Neuron (in vitro differentiated cells): ENCODE results near the gene LMAN1L.

Experiments
- H2AFZ ChIP-seq: one replicate; pipeline ENCODE4 v1.6.1; 2013; ENCODE audit warnings: low read depth, mild to moderate bottlenecking, inconsistent platforms, low read length, moderate library complexity
- H3K27me3 ChIP-seq: one replicate; pipeline ENCODE4 v1.6.1; 2013; ENCODE audit warnings: low read length; ENCODE audit not compliant: insufficient read depth
- H3K36me3 ChIP-seq: one replicate; pipeline ENCODE4 v1.6.1; 2013; ENCODE audit warnings: low read length; ENCODE audit not compliant: insufficient read depth
- H3K4me1 ChIP-seq: one replicate; pipeline ENCODE4 v1.6.1; 2013; ENCODE audit warnings: low read length; ENCODE audit not compliant: insufficient read depth
- H3K4me3 ChIP-seq: 2 replicates; pipeline ENCODE4 v1.5.1; 2013; ENCODE audit warnings: mild to moderate bottlenecking, low read length, moderate library complexity
- H3K9me3 ChIP-seq: one replicate; pipeline ENCODE4 v1.6.1; 2013; ENCODE audit warnings: low read length

Gene LMAN1L

DNA sequence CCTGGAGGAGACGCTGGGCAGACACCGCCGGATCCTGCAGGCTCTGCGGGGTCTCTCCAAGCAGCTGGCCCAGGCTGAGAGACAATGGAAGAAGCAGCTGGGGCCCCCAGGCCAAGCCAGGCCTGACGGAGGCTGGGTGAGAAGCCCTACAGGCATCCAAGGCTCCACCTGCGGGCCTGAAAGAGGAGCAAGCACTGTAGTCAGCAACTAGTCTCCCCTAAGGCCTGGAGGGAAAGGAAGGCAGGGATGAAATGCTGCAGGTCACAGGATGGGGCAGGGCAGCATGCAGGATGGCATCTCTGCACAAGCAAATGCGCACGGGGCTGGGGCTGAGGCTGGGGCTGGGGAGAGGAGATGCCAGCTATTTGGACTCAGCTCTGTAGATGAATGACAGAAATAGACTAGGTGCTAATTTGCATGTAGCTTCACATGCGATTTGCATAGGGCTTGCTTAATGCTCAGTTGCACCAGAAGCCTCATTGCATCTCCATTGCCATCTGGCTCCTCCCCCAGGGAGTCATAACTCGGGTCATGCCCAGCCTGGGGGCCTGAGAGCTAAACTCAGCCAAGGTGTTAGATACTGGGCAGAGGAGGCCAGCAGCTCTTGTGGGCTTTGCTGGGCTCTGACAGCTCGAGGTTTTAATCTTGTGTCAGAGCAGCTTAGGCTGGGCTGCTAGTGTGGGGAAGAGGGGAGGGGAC lies 8.6 kb downstream of the LMAN1L start:
- Histone ChIP-seq H3K9me3 (no peaks in the 10 kb centered on the region), H3K4me3 (no peak overlapping the region), H3K4me1 (peaks cover 12% of the 10 kb centered on the region), H3K27me3 (peaks cover 40% of the 10 kb centered on the region), H3K36me3 (no peaks in the 10 kb centered on the region), H2AFZ (no peak overlapping the region)

- Histone ChIP-seq H3K27me3 (peaks cover 43% of the 10 kb centered on the region), H2AFZ (no peak overlapping the region), H3K4me3 (no peak overlapping the region), H3K4me1 (peaks cover 12% of the 10 kb centered on the region), H3K36me3 (no peaks in the 10 kb centered on the region), H3K9me3 (no peaks in the 10 kb centered on the region)
Measured at GRCh38 chr15:74821790-74822158, 9.1 kb downstream of the LMAN1L start.

DNA sequence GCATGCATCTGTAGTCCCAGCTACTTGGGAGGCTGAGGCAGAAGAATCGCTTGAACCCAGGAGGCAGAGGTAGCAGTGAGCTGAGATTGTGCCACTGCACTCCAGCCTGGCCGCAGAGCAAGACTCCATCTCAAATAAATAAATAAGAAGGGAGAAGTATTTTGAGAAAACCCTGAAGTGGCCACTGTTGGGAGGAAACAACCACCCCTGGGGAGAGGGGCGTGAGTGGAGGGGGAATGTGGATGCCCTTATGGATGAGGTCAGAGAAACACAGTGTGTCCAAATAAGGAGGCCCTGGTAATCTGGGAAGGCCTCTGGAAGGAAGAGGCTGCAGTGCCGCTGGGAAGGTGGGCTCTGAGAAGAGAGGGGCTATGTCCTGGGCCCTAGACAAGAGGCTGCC lies 9.6 kb downstream of the LMAN1L start:
- Histone ChIP-seq H2AFZ (no peak overlapping the region), H3K36me3 (no peaks in the 10 kb centered on the region), H3K4me1 (peaks cover 12% of the 10 kb centered on the region), H3K9me3 (no peaks in the 10 kb centered on the region), H3K4me3 (no peak overlapping the region), H3K27me3 (peaks cover 48% of the 10 kb centered on the region)

DNA sequence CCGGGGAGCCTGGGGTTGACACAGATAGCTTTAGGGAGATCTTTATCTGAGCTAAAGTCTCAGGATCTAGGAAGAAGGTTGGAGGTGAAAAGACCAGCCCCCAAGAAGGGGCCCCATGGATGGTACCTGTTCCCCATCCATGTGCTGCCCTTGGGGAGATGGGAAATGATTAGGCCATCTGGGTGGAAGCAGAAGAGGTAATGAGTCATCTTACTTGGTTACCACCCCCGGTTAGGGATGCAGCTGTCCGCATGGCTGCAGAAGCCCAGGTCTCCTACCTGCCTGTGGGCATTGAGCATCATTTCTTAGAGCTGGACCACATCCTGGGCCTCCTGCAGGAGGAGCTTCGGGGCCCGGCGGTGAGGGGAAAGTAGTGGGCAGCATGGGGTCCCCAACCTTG lies 10.7 kb downstream of the LMAN1L start:
- no peaks in the 10 kb centered on the region for H3K9me3 ChIP-seq
- peaks cover 12% of the 10 kb centered on the region for H3K4me1 ChIP-seq
- peaks cover 59% of the 10 kb centered on the region for H3K27me3 ChIP-seq
- no peak overlapping the region for H2AFZ ChIP-seq
- H3K4me3 ChIP-seq, result no peak overlapping the region
- H3K36me3 ChIP-seq, result no peaks in the 10 kb centered on the region

- Histone ChIP-seq H3K27me3 (peaks cover 62% of the 10 kb centered on the region), H3K9me3 (no peaks in the 10 kb centered on the region), H3K4me1 (peaks cover 12% of the 10 kb centered on the region), H3K4me3 (no peak overlapping the region), H3K36me3 (no peaks in the 10 kb centered on the region), H2AFZ (no peak overlapping the region)
Measured at GRCh38 chr15:74824976-74825375, 12.3 kb downstream of the LMAN1L start.

DNA sequence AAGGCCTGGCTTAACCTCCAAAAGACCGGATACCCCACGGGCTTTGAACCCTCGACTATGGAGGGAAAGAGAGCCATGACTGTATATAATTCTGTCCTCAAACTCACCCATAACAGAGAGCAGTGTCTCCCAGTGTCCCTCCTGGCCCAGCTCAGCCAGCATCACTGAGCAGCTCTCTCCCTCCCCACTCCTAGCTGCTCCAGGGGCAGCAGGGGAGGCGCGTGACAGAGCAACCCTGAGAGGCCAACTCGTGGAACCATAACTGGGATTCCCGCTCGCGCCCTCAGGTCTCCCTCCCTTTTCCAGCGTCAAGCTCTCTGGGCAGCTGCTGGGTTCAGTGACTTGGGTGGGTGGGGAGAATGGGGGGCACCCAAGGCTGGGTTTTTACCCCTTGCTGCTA lies 13.2 kb downstream of the LMAN1L start:
- H3K36me3 ChIP-seq, result no peaks in the 10 kb centered on the region
- H2AFZ ChIP-seq, result no peak overlapping the region
- H3K4me3 ChIP-seq, result no peak overlapping the region
- no peaks in the 10 kb centered on the region for H3K9me3 ChIP-seq
- peaks cover 71% of the 10 kb centered on the region for H3K27me3 ChIP-seq
- H3K4me1 ChIP-seq, result peaks cover 8% of the 10 kb centered on the region

DNA sequence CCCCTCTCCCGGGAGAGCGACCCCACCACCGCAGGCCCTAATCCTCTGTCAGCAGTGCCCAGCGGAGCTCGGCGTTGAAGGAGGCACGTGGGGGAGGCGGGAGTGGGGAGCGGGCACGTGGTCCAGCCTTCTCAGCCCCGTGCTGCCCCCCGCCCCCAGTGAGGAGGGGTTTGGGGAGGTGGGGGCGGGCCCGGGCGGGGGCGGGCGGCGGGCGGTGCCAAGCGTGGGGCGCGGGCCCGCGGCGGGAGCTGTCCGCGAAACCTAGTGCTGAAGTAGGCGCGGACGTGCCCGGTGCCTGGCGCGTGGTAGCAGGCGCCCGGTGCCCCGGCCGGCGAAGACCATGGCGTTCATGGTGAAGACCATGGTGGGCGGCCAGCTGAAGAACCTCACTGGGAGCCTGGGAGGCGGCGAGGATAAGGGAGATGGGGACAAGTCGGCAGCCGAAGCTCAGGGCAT lies 13.8 kb downstream of the LMAN1L start, which contains the start of gene CPLX3:
CPLX3 (plus strand) TSS at position 264 of the 456 bp plus-strand sequence; CDS start at position 341, 77 bp downstream.
- no peak within 1 kb of the TSS for H3K4me3 ChIP-seq
- no peaks in the 10 kb centered on the region for H3K9me3 ChIP-seq
- H3K36me3 ChIP-seq, result no peaks in the 10 kb centered on the region
- H3K27me3 ChIP-seq, result peaks cover 74% of the 10 kb centered on the region
- no peak within 1 kb of the TSS for H2AFZ ChIP-seq
- peaks cover 3% of the 10 kb centered on the region for H3K4me1 ChIP-seq

DNA sequence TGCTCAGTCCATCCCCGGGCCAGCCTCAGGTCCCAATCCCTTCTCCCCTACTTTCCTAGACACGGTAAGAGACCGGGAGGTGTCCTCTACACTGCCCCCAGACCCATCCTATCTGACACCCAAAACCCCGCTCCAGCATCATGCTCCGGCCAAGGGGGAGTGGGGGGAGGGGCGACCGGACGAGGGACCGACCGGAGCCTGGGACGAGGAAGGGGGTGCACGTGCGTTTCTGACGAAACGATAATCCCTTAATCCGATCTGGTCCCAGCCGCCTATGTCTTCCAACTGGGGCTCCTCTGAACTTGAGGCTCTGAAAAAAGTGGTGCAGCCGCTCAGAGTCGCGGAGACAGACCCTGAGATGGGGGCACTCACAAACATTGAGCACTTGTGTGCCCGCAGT lies 14.3 kb downstream of the LMAN1L start:
- Histone ChIP-seq H3K27me3 (peaks cover 75% of the 10 kb centered on the region), H3K4me1 (no peaks in the 10 kb centered on the region), H3K36me3 (no peaks in the 10 kb centered on the region), H2AFZ (no peak overlapping the region), H3K4me3 (no peak overlapping the region), H3K9me3 (no peaks in the 10 kb centered on the region)

DNA sequence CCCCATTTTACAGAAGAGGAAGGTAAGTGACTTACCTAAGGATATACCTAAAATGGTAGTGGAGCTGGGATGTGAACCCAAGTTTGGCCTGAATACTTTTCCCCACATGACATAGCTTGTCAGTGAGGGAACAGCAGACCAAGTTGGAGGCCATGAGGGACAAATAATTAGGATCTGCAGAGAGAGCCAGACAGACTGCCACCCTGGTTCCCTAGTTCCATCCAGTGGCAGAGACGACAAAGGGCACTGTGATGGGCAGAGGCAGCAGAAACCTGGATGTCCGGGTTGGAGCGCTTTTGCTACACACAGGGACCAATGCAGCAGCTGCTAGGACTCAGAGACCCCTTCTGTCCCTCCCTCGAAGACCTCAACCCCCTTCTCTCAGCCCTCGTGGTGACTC lies 15.0 kb downstream of the LMAN1L start:
- Histone ChIP-seq H3K4me1 (peaks cover 6% of the 10 kb centered on the region), H3K4me3 (no peak overlapping the region), H2AFZ (no peak overlapping the region), H3K9me3 (no peaks in the 10 kb centered on the region), H3K27me3 (peaks cover 70% of the 10 kb centered on the region), H3K36me3 (no peaks in the 10 kb centered on the region)

DNA sequence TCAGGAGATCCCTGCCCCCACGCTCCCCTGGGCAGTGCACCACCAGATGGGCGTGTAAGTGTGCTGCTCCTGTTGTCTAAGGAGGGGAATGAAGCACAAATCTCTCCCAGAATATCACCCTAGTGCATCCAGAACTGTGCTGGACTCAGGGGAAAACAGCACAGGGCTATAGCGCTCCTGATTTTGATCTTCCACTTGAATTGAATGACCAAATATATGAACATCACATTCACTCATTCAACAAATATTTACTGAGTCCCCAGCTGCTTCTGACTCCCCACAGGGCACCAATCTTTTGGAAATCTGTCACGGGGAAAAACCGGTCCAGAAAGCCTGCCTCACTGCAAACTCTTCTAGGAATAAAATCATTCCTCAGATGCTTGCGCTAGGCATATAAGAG lies 16.2 kb downstream of the LMAN1L start:
- H3K36me3 ChIP-seq, result no peaks in the 10 kb centered on the region
- H2AFZ ChIP-seq, result no peak overlapping the region

DNA sequence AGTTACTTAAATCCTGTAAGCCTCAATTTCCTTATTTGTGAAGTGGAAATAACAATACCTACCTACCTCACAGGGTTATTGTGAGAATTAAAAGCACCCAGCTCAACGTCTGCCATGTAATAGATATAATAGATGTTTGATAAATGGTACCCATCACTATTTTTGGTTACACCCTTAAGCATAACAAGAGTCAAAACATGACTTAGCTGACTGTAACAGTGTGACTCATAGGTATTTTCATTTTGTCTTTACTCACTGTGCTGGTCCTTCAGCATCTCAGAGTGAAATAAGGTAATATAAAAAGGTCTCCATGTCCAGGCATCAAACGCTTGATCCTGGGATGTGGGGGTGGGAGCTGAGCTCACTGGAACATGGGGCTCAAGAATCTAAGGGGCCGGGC lies 16.9 kb downstream of the LMAN1L start:
- H3K4me1 ChIP-seq, result peaks cover 6% of the 10 kb centered on the region
- peaks cover 58% of the 10 kb centered on the region for H3K27me3 ChIP-seq
- H2AFZ ChIP-seq, result no peak overlapping the region

More for the DNA sequence above, 16.2 kb downstream of the LMAN1L start:
- Histone ChIP-seq H3K9me3 (no peaks in the 10 kb centered on the region), H3K27me3 (peaks cover 64% of the 10 kb centered on the region), H3K4me1 (peaks cover 6% of the 10 kb centered on the region), H3K4me3 (no peak overlapping the region)

GRCh38 chr15:74829991-74830390 lies 17.4 kb downstream of the LMAN1L start:
- H3K4me1 ChIP-seq, result peaks cover 6% of the 10 kb centered on the region
- peaks cover 53% of the 10 kb centered on the region for H3K27me3 ChIP-seq
- no peaks in the 10 kb centered on the region for H3K36me3 ChIP-seq
- H3K9me3 ChIP-seq, result no peaks in the 10 kb centered on the region
- H3K4me3 ChIP-seq, result no peak overlapping the region
- H2AFZ ChIP-seq, result no peak overlapping the region

More for the DNA sequence above, 16.9 kb downstream of the LMAN1L start:
- Histone ChIP-seq H3K9me3 (no peaks in the 10 kb centered on the region), H3K4me3 (no peak overlapping the region), H3K36me3 (no peaks in the 10 kb centered on the region)

DNA sequence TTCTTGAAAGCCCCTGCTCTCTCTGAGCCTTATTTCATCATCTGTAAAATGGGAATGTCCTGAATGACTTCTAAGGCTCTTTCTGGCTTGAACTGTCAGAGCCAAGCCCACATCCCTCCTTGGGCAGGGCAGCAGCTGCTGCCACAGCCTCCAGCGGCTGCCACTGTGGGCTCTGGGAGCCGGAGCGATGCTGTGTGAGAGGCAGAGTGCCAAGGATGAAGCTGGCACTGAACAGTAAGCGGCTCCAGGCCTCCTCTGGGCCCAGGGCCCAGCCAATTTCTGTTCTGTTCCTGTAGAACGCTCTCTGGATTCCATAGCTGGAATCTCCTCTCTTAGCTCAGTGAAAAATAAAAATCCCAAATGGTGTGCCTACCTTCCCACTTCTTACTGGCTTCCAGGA lies 18.2 kb downstream of the LMAN1L start:
- peaks cover 6% of the 10 kb centered on the region for H3K4me1 ChIP-seq
- no peak overlapping the region for H3K4me3 ChIP-seq
- no peaks in the 10 kb centered on the region for H3K9me3 ChIP-seq
- H3K36me3 ChIP-seq, result peaks cover 3% of the 10 kb centered on the region
- H3K27me3 ChIP-seq, result peaks cover 44% of the 10 kb centered on the region
- H2AFZ ChIP-seq, result no peak overlapping the region
